HUES48 (cell line): ENCODE results near the gene ASXL2.
"Not testable (repeated sequence)": the region's sequence is repeated elsewhere in the genome, so short reads cannot be mapped to it uniquely, and the experiment has no call there.

Source experiments
- H3K27ac ChIP-seq: one replicate; pipeline ENCODE4 v1.7.0; 2013; ENCODE audit warnings: low read depth, low read length, inconsistent platforms
- H3K27me3 ChIP-seq: 2 replicates; pipeline ENCODE4 v1.6.1; 2013; ENCODE audit warnings: mild to moderate bottlenecking, low read length; ENCODE audit not compliant: control insufficient read depth, insufficient read depth
- H3K36me3 ChIP-seq: 2 replicates; pipeline ENCODE4 v1.6.1; 2013; ENCODE audit warnings: low read length; ENCODE audit not compliant: control insufficient read depth, insufficient read depth
- H3K4me1 ChIP-seq: 2 replicates; pipeline ENCODE4 v1.6.1; 2013; ENCODE audit warnings: mild to moderate bottlenecking, low read length; ENCODE audit not compliant: control insufficient read depth, insufficient read depth
- H3K4me3 ChIP-seq: 2 replicates; pipeline ENCODE4 v1.5.1; 2013; ENCODE audit warnings: mild to moderate bottlenecking, low read depth, low read length
- H3K9ac ChIP-seq: 2 replicates; pipeline ENCODE4 v1.6.1; 2013; ENCODE audit warnings: mild to moderate bottlenecking, low read depth, low read length, moderate library complexity
- H3K9me3 ChIP-seq: 2 replicates; pipeline ENCODE4 v1.6.1; 2013; ENCODE audit warnings: low read length; ENCODE audit not compliant: control insufficient read depth, insufficient read depth

Gene ASXL2

DNA sequence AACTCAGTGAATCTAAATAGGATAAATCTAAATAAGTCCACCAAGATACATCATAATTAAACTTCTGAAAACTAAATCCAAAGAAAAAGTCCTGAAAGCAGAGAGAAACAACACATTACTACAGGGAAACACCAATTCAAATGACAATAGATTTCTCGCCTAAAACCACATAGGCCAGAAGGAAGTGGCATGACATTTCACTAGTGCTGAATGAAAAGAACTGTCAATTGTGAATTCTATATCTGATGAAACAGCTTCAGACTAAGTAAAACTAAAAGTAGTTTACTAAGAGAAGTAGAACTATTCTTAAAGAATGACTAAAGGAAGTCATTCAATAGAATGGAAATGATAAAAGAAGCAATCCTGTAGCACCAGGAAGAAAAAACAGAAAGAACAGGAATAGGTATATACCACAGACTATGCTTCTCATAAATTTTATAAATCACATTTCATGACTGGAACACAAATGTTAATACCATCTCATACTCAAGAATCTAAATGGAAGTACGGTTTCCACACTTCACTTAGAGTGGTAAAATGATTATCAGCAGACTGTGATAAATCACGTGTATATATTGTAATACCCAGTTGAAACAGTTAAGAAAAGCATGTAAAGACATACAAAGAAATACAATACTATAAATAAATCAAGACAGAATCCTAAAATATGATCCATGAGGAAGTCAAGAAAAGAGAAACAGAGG lies 46.4 kb downstream of the ASXL2 start:
- Histone ChIP-seq H3K4me3 (no peak overlapping the region), H3K36me3 (no peaks in the 10 kb centered on the region), H3K9ac (no peak overlapping the region), H3K9me3 (no peaks in the 10 kb centered on the region), H3K27ac (no peak overlapping the region), H3K4me1 (no peaks in the 10 kb centered on the region), H3K27me3 (no peaks in the 10 kb centered on the region)

DNA sequence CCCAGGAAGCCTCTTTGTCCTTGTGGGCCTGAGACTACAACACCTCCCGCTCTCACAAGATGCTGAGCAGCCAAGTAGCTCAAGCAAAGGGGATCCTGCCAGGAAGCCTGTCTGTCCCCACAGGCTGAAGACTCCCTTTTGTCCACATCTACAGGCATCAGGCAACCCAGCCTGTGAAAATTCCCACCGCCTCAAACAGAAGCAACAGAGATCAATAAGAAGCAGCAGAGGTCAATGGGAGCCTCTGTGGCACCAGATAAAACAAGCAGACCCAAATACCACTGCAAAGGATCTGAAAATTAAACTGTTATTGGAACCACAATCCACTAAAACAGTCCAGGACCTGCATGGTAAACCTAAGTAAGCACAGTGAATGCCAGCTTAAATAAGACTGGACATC lies 48.5 kb downstream of the ASXL2 start:
- Histone ChIP-seq H3K27ac (no peak overlapping the region), H3K27me3 (no peaks in the 10 kb centered on the region), H3K4me3 (no peak overlapping the region), H3K9ac (no peak overlapping the region), H3K4me1 (peaks cover 11% of the 10 kb centered on the region; the same call in 1 of the 2 replicates), H3K9me3 (no peaks in the 10 kb centered on the region), H3K36me3 (no peaks in the 10 kb centered on the region)

DNA sequence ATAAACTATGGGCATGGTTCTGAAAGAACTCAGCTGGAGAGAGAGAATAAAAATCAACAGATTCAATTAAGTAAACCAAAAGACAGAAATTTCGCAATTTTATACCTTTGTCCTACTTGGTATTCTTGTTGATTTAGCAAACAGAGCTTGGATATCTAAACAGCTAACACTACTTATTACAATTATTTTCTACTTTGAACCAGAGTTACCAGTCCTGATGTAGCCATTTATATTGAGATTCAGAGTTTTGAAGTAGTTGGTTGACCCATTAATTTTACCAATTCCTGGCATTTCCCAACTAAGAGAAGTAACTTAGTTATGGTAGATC lies 48.9 kb downstream of the ASXL2 start:
- Histone ChIP-seq H3K4me1 (peaks cover 11% of the 10 kb centered on the region; the same call in 1 of the 2 replicates), H3K36me3 (no peaks in the 10 kb centered on the region), H3K27me3 (no peaks in the 10 kb centered on the region), H3K4me3 (no peak overlapping the region), H3K27ac (no peak overlapping the region), H3K9me3 (no peaks in the 10 kb centered on the region), H3K9ac (no peak overlapping the region)

DNA sequence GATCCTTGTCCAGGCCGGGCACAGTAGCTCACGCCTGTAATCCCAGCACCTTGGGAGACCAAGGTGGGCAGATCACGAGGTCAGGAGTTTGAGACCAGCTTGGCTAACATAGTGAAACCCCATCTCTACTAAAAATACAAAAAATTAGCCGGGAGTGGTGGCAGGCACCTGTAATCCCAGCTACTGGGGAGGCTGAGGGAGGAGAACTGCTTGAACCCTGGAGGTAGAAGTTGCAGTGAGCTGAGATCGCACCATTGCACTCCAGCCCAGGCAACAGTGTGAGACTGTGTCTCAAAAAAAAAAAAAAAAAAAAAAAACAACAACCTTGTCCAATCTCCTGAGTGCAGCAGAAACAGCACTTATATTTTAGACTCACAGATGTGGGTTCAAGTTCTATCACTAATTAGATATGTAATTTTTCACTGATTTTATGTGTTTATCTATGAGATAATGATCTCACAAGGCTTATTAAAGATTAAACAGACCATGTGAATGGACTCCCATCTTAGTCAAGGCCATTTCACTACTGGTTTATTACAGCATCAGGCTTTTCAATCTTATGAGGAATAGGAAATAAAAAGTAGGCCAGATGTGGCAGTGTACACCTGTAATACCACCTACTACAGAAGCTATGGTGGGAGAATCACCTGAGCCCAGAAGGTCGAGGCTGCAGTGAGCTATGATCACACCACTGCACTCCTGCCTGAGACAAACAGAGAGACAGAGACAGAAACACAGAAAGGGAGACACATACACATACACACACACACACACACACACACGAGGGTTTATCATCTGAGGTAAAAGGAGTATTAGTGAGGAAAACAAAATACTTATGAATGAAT lies 49.5 kb downstream of the ASXL2 start:
- not testable (repeated sequence) for H3K27ac ChIP-seq, H3K4me3 ChIP-seq, H3K9me3 ChIP-seq, H3K36me3 ChIP-seq, H3K27me3 ChIP-seq, H3K9ac ChIP-seq
- H3K4me1 ChIP-seq, result peaks cover 11% of the 10 kb centered on the region; the same call in 1 of the 2 replicates

DNA sequence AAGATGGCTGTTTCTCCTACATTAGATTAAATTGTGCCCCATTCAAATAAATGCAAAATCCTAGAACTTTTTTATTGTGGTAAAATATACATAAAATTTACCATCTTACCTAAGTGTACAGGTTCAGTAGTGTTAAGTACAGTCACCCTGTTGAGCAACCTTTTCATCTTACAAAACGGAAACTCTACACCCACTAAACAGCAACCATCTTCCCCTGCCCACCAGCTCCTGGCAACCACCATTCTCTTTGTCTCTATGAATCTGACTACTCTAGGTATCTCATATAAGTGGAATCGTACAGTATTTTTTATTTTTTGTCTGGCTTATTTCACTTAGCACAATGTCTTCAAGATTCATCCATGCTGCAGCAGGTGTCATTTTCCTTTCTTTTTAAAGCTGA lies 53.0 kb downstream of the ASXL2 start:
- Histone ChIP-seq H3K36me3 (no peaks in the 10 kb centered on the region), H3K4me3 (no peak overlapping the region), H3K27me3 (no peaks in the 10 kb centered on the region), H3K4me1 (peaks cover 11% of the 10 kb centered on the region; the same call in 1 of the 2 replicates), H3K9ac (no peak overlapping the region), H3K9me3 (no peaks in the 10 kb centered on the region), H3K27ac (no peak overlapping the region)

DNA sequence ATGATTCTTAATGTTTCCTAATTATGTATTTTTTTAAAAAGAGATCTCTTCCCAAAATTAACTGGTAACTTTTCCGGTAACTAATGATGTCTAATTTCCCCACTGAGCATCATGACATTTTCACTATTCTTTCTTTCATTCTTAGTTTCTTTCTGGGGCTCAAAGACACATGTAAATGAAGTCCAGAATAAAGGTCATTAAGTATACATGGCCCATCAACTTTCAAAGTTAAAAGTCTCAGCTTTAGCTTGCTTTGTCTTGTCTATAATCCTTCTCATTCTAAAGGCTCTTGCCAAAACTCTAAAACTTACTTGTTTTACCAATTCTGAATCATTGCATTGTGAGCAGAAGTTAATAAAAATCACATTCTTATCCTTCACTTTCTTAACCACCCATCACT lies 53.6 kb downstream of the ASXL2 start:
- Histone ChIP-seq H3K4me3 (no peak overlapping the region), H3K27ac (no peak overlapping the region)

DNA sequence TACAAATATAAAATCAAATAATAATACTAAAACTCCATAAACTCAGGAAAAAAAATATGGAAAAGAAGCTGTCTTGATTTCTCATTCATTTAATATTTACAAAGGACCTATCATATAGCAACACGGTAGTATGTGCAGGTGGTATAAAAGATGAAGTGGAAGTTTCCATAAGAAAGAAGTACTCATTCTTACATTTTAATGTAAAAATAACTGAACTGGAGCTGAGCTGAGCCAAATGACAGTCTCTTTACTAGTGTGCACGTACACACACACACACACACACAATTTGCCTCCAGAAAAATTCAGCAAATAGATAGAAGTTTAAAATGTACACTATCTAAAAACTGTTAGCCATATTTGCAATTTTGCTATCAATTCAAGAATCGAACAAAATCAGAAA lies 54.1 kb downstream of the ASXL2 start:
- Histone ChIP-seq H3K9ac (no peak overlapping the region), H3K36me3 (no peaks in the 10 kb centered on the region; the same call in 1 of the 2 replicates), H3K4me1 (peaks cover 11% of the 10 kb centered on the region; the same call in 1 of the 2 replicates), H3K27me3 (no peaks in the 10 kb centered on the region), H3K9me3 (no peaks in the 10 kb centered on the region), H3K4me3 (no peak overlapping the region), H3K27ac (no peak overlapping the region)

More for the DNA sequence above, 53.6 kb downstream of the ASXL2 start:
- Histone ChIP-seq H3K9me3 (no peaks in the 10 kb centered on the region), H3K4me1 (peaks cover 11% of the 10 kb centered on the region; the same call in 1 of the 2 replicates), H3K36me3 (no peaks in the 10 kb centered on the region), H3K9ac (no peak overlapping the region), H3K27me3 (no peaks in the 10 kb centered on the region)

DNA sequence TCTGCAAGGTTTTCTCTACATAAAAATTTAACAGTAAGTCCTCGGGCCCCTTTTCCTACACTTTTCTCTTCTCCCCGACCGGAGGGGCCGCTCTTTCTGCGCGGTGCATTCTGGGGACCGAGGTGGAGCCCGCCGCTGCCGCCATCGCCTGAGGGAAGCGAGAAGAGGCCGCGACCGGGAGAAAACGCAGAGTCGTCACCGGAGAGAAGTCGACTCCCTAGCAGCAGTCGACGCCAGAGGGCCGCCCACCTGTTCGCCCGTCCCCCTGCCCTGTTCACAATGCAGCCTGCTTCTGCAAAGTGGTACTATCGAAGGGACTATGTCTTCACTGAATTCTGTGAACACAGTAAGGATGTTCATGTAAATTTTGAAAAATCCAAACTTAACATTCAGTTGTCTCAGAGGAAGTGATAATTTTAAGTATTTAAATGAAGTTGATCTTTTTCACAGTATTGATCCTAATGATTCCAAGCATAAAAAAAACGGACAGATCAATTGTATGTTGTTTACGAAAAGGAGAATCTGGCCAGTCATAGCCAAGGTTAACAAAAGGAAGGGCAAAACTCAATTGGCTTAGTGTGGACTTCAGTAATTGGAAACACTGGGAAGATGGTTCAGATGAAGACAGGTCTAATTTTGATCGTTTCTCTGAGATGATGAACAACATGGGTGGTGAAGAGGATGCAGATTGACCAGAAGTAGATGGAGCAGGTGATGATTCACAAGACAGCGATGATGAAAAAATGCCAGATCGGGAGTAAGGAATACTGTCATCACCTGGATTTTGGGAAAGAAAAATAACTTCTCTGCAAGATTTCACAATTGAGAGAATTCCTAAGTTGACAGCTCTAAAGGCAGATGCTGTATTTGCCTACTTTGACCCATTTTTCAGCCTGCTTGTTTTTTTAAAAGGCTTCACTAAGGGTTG lies 55.8 kb downstream of the ASXL2 start:
- no peak overlapping the region for H3K27ac ChIP-seq
- H3K9me3 ChIP-seq, result no peaks in the 10 kb centered on the region
- no peak overlapping the region for H3K9ac ChIP-seq
- no peaks in the 10 kb centered on the region for H3K27me3 ChIP-seq
- no peak overlapping the region for H3K4me3 ChIP-seq
- H3K4me1 ChIP-seq, result peaks cover 18% of the 10 kb centered on the region
- no peaks in the 10 kb centered on the region; the same call in 1 of the 2 replicates for H3K36me3 ChIP-seq

DNA sequence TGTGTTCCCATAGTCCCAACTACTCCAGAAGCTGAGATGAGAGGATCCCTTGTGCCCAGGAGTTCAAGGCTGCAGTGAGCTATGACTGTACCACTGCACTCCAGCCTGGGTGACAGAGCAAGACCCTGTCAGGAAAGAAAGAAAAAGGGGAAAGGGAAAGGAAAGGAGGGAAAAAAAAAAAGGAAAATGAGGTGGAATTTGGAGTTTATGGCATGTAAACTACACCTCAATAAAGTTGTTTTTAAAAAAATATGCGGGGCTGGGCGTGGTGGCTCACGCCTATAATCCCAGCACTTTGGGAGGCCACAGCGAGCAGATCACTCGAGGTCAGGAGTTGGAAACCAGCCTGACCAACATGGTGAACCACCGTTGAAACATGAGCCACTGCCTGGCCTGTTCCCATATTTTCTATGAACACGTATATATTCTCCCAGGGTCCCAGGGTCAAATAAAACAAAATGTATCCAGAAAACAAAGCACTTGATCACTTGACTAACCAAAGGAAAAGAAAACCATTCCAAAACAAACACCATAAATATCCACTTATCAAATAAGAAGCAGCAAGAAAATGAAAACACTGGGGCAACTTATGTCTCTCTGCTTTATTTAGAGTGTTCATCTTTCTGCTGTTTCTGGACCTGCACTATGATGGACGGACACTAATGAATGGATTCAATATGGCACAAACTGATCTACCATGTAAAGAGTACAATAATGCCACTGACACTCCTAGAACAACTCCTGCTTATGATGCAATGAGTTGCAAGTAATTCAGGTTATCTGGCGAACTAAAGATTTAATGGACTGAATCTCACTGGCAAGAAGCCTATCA lies 56.8 kb downstream of the ASXL2 start:
- Histone ChIP-seq H3K9ac (no peak overlapping the region), H3K4me1 (peaks cover 24% of the 10 kb centered on the region), H3K36me3 (no peaks in the 10 kb centered on the region; the same call in 1 of the 2 replicates), H3K9me3 (no peaks in the 10 kb centered on the region), H3K27ac (no peak overlapping the region), H3K4me3 (no peak overlapping the region), H3K27me3 (no peaks in the 10 kb centered on the region)

DNA sequence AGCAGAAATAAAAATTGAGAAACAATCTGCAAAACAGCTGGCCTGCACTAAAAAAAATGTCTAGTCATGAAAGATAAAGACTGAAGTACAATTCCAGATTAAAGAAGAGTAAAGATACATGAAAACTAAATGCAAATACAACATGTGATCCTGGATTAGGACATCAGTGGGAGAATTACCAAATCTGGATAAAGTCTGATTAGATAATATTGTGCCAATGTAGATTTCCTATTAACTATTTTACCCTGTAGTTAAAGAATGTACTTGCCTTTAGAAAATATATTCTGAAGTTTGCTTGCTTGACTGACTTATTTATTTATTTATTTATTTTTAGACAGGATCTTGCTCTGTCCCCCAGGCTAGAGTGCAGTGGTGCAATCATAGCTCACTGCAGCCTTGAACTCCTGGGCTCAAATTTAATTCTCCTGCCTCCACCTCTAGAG lies 58.7 kb downstream of the ASXL2 start:
- Histone ChIP-seq H3K9me3 (no peaks in the 10 kb centered on the region), H3K4me1 (peaks cover 16% of the 10 kb centered on the region), H3K27me3 (no peaks in the 10 kb centered on the region), H3K36me3 (no peaks in the 10 kb centered on the region; the same call in none of the 2 replicates), H3K9ac (no peak overlapping the region), H3K27ac (no peak overlapping the region), H3K4me3 (no peak overlapping the region)
